GM18909 (cell line): ENCODE measurements around the gene TRIM39.
A peak's percentile ranks its signal among the peaks of the same experiment; 100 is the strongest.

Source experiments
- ATAC-seq: cut with Tn5 transposase; IDR thresholded peaks from one replicate; pipeline ENCODE4 v1.9.1; 2021; ENCODE audit warnings: mild to moderate bottlenecking; ENCODE audit not compliant: unreplicated experiment, poor library complexity

Gene TRIM39

DNA sequence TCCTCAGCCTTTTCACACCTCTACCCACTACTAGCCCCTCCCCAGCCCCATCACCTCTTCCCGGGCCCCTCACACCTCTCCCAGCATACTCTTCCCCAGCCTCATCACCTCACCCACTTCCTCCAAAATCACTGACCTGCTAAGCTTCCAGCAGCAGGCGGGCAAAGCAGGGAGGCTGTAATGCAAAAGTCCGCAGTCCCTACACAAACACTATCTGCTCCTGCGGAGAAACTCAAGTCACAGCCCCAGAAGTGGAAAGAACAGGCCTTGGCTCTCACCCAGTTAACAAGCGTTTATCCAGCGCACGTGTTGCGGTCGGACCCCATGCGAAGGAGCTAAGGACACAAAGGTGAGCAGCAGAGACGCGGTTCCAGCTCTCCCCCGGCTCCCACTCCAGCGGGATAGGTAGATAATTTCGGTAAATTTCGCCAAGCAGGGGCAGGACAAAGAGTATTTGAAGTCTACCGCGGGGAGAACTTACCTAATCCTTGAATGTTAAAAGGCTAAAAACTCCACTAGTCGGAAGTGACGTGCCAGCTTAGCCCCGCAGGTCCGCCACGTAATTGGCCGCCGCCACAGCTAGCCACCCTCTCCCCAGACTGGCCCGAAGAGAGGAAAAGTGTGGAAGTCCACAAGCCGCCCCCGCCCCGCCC, 728 bp upstream of the TRIM39 start:
- ATAC-seq = peak; percentile 47

DNA sequence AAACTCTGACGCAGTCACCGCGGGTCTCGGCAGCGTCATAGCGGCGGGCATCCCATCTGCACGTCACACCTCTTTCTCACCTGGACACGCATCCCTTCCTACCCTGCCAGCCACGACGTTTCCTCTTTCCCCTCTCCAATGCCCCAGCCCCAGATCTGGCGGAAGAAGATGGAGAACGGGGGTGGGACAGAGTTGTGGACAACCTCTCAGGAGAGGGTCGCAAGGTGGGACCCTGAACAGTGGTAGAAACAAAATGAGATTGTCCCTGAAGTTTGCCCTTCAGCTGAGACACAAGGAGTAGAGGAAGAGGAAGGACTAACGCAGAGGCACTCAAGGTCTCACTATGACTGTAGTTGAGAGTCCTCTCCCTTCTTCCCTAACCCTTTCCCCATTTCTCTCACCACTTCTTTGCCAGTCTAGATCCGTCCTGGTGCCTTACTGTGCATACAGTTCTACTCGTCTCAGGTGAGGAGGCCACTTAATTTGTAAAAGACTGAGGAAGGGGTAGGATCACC, 562 bp downstream of the TRIM39 start:
- ATAC-seq = no peak

DNA sequence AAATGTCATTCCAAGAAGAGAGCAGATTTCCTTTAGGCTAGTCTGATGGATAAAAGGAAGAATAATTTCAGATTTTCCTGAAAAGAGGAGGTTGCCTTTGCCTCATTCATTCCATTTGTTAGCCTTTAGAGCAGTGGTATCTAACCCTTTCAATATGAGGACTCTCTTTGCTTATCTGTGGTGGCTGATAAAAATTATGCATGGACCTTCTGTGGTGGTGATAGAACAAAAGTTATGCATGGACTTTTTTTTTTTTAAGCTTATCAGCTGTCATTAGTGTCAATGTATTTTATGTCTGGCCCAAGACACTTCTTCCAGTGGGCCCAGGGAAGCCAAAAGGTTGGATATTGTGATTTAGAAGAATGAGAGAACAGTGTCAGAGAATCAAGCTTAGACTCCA, 1.7 kb downstream of the TRIM39 start:
- ATAC-seq = no peak

DNA sequence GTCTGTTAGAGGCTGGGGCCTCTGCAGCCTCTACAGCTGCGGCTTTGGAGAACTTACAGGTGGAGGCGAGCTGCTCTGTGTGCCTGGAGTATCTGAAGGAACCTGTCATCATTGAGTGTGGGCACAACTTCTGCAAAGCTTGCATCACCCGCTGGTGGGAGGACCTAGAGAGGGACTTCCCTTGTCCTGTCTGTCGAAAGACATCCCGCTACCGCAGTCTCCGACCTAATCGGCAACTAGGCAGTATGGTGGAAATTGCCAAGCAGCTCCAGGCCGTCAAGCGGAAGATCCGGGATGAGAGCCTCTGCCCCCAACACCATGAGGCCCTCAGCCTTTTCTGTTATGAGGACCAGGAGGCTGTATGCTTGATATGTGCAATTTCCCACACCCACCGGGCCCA, 2.6 kb downstream of the TRIM39 start:
- no peak for ATAC-seq

DNA sequence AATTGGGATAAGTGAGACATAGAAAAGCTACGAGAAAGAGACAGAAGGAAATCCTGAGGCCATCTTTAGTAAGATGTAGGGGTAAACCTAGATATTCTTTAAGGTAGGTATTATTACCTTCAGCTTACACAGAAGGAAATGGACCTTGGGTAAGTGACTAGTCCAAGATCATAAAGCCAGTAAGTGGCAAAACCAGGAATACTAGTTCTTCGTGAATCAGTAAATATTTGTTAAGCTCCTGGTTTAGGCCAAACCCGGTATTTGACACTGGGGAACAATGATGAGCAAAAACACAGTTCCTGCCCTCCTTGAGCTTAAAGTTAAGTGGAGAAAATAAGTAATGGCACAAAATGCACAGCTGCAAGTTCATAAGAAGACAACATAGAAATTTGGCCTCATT, 5.3 kb downstream of the TRIM39 start:
- ATAC-seq = no peak

DNA sequence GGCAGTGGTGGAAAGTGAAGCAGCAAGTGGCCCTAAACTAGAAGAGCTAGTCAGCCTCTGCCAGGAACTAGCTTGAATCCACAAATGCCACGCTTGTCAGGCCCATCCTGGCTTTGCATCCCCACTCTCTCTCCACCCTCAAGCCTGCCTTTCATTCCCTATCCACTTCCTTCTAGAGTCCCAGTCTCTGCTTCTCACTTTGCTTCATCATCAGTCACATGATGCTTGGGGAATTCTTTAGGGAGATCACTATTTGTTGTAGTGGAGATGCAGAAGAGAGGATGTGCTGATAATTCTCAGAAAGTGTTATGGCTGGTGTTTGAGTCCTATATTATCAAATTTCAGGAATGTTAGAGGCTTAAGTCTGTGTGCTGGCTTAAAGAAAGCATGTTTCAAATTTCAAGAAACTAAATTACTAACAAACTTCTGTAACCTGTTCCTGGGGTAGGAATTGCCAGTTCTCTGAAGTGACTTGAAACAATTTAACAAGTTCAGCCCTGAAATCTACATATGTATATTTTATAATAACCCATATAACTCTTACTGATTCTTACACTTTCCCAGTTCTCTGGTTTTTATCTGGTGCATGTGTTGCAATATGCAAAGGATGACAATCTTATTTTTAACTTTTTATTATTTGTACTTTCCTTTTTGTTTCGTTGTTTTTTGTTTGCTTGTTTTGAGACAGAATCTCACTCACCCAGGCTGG, 7.5 kb downstream of the TRIM39 start:
- ATAC-seq = no peak

DNA sequence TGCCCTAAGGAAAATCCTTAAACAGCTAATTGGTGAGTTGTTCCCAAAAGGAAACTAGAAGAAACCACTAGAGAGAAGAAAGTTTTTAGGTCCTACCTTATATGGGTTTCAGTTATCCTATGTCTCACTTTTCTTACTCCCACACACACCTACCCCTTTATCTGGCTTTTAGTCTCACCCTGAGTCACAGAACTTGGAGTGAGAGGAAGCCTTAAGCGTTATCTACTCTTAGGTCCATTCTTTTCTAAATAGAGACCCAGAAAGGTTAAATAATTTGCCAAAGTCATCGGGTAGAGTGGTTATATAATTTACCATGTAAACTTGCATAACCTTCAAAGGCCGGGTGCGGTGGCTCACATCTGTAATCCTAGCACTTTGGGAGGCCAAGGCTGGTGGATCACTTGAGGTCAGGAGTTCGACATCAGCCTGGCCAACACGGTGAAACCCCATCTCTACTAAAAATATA, 13.9 kb downstream of the TRIM39 start:
- ATAC-seq = no peak

DNA sequence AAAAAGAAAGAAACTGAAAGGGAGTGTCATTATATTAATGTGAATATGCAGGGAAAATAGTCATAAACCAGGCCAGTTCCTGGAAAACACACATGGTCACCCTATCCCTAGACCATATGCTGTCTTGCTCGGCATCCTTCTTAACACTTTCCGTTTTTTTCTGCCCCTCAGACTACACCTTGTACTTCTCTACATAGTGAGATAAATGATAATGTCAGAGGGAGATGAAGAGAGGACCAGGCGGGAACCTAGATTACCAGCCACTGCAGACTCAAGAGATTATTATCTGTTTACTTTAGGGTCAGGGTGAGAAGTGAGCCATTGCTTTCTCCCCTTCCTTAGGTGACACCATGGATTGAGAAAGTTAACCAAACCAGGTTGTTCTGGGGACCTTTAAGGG, 14.5 kb downstream of the TRIM39 start:
- no peak for ATAC-seq

DNA sequence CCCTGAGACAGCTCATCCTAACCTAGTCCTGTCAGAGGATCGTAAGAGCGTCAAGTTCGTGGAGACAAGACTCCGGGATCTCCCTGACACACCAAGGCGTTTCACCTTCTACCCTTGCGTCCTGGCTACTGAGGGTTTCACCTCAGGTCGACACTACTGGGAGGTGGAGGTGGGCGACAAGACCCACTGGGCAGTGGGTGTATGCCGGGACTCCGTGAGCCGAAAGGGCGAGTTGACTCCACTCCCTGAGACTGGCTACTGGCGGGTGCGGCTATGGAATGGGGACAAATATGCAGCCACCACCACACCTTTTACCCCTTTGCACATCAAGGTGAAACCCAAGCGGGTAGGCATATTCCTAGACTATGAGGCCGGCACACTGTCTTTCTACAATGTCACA, 15.0 kb downstream of the TRIM39 start:
- ATAC-seq = no peak

DNA sequence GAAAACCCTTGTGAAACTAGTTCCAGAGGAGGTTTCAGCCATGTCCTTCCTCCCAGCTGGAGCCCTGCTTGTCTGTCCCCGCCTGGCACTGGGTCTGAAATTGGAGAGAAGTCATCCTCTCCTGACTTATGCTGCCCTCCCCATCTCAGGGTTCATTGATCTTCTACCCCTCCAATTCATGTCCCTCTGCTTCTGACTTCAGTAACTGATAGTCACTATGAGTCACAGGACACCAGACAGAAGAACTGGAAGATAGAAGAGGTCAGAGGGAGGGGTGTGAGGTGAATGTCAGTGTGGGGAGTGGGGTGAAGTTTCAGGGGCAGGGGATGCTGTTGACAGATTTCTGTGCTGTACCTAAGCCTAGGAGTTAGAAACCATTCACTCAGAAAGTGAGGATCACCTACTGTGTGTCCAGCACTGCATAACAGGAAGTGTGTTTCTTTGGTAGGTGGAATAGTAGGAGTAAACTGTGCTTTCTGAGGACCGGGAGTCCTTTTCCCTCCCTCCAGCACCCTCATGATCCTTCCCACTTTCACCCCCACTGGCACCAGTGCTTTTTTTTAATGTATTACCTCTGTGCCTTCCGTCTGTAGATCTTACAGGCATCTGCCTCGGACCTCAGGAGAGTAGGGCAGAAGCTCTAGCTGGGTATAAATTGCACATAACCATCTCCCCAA, 17.6 kb downstream of the TRIM39 start:
- ATAC-seq = no peak

DNA sequence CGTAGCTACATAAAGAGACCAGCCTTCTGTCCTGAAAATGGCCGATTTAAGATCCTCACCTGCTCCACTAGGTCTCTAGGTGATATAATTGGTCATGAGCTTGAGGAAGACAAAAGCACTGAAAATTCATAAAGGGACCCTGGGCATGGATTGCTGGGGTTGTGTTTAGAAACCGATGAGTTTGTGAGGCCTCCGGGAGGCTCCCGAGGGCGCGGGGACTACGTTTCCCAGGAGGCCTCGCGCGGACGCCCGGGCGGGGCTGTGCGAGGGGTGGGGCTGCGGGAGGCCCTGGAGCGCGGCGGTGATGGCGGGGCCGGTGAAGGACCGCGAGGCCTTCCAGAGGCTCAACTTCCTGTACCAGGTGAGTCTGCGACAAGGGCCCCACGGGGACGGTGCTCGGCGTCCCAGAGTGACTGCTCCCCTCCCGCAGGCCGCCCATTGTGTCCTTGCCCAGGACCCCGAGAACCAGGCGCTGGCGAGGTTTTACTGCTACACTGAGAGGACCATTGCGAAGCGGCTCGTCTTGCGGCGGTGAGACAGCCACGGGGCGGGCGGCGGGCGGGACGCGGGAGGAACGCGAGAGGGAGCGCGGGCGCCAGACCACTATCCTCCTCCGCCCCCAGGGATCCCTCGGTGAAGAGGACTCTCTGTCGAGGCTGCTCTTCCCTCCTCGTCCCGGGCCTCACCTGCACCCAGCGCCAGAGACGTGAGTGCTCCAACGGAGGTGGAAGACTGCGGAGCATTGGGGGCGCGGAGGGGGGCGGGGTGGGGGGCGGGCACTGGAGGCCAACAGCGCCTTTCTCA, 18.3 kb downstream of the TRIM39 start, which contains the start of gene RPP21:
TSS of gene RPP21 (plus strand) at position 289 of the 804 bp plus-strand sequence. CDS start at position 305, 16 bp downstream.
- ATAC-seq = peak; percentile 86

DNA sequence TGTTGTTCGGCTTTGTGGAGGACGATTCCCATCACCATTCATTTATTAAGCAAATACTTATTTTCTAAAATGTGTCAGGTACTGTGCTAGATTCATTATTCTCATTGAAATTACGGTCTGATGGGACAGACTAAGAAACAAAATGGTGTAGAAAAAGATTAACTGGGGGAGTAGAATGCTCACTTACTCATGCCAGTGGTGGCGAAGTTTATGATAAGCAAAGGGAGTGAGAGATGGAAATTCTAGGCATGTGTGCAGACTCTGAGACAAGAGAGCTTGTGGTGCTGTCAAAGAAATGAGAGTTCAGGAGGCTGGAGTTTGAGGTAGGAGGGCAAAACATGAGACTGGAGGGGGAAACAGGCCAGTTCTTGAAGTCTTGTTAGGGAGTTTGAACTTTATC, 19.1 kb downstream of the TRIM39 start:
- no peak for ATAC-seq

DNA sequence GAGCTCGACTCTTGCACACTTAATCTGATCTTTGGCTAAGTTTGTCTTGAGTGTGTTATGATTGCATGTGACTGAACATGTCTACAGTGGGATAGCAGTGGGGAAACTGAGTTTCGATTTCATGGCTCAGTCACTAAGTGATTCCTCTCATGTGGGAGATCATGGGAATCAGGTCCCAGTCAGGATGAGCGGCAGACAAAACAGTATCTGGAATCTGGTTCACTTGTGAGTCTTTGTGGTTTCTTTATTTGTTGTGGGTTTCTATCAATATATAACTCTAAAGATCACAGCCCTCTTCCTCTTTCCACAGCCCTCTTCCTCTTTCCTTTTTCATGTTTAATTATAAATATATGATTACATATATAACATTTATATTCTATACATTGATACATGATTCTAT, 22.2 kb downstream of the TRIM39 start:
- ATAC-seq = no peak

DNA sequence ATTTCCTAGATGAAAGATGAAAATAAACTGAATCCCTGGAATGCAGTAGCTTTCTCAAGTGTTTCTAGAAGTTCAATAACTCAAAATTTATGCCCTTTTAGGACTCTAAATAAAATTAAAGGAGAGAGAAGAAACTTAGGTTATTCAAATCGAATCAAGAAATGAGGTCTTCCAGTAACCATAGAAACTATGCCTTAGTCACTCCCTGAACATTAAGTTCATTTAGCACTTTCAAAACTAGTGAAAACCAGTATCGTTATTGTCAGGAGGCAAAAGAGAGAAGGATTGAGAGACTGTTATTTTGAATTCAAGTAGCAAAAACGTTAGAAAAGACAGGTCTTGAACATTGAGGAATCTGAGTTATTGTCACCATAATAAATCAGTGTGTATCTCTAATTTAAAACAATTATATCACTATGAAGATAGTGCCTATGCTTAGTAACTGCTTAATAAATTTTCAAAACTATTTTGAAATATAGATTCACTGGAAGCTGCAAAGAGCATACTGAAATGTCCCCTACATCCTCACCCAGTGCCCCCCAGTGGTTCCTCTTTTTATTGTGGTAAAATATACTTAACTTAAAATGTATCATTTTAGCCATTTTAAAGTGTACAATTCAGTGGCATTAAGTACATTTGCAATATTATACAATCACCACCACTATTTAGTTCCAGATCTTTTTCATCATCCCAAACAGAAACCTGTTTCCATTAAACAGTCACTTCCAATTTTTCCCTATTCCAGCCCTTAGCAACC, 22.9 kb downstream of the TRIM39 start:
- ATAC-seq = no peak

DNA sequence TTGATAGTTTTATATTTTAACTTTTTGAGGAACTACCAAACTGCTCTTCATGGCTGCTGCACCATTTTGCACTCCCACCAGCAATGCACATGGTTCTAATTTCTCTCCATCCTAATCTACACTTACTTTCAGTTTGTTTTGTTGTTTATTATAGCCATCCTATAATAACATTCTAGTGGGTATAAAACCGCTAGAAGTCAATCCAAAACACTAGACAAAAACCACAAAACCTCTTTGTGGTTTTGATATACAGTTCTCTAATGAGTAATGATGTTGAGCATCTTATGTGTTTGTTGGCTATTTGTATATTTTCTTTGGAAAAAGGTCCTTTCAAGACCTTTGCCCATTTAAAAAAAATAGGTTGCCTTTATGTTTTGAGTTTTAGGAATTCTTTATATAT, 23.8 kb downstream of the TRIM39 start:
- ATAC-seq = no peak

DNA sequence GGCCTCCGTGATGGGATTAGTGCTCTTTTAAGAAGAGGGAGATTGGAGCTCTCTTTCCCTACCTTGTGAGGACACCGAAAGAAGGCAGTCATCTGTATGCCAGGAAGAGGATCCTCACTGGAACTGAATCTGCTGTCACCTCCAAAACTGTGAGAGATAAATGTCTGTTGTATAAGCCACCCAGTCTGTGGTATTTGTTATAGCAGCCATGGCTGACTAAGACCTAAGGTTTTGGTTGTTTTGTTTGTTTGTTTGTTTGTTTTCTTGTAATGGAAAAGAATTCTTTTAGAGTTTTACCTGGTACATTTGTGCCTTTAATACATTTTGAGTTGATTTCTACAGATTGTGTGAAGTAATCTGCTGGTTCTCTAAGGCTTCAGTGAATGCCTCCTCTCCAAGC, 25.8 kb downstream of the TRIM39 start:
- ATAC-seq = no peak

DNA sequence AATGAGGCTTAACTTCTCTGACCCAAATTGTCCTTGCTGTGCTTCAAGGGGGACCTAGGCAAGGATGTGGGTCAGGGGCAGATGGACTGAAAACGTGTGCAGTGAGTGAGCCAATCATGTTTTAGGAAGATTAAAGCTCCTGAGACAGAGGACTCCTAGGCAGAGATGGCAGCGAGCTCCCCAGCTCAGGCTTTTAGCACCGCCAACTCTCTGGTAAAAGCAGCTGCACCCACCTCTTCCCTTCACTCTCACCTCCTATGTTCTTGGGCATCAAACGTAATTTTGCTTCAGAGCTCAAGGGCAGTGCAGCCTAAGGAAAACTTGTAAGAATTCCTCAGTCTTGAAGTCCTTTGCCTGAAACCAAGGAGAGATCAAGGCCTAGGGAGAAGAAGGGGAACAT, 28.6 kb downstream of the TRIM39 start:
- no peak for ATAC-seq

DNA sequence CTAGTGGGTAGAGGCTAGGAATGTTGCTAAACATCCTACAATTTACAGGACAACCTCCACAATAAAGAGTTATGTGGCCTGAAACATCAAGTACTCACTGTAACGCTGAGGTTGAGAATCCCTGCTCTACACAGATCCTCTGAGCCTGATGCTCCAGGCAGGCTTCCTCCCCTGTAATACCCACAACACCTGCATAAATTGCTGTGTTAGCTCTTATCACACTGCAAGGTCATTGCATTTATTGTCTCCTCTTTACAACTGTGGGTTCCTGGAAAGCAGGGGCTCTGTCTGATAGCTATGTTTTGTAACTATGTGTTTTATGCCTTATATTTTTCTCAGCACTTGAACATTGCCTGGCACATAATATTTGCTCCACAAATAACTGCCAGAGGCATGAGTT, 29.8 kb downstream of the TRIM39 start:
- ATAC-seq = no peak

DNA sequence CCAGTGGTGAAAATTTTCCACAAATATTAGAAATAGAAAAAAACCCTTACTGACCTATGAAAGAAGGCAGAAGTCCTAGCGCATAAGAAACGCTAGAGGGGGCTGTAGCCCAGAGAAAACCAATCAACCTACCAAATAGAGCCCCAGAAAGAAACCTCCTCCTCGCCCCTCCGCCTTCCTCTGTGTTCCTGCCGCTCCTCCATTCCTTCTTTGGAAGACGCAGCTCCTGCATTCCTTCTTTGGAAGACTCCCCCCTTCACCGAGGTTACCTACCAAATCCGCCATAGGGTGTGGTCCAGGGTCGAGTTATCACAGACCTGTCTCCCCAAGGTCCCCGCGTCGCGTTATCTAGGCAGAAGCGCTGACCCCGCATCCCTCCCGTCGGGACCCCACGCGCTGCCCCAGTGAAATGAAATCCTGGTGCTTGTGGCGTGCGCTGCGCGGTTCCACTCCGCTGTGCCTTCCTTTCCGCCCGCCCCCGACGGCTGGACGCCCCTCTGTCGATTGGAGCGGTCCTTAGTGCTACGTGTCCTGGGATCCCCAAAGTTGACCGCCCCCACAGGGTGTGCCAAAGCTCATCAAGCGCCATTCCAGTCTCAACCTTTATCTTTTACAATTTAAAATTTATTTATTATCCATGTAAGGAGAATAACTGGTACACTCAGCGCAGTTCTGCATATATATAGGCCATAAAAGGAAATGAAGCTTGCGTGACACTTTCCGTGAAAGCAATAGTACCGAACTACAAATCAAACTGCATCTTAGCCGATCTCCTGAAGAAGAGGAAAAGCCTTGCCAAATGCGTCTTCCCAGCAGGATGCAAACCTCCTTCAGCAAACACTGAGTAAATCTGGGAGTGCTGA, 31.2 kb downstream of the TRIM39 start:
- no peak for ATAC-seq
